ENCODE data around the gene TENM3.

Gene TENM3

DNA sequence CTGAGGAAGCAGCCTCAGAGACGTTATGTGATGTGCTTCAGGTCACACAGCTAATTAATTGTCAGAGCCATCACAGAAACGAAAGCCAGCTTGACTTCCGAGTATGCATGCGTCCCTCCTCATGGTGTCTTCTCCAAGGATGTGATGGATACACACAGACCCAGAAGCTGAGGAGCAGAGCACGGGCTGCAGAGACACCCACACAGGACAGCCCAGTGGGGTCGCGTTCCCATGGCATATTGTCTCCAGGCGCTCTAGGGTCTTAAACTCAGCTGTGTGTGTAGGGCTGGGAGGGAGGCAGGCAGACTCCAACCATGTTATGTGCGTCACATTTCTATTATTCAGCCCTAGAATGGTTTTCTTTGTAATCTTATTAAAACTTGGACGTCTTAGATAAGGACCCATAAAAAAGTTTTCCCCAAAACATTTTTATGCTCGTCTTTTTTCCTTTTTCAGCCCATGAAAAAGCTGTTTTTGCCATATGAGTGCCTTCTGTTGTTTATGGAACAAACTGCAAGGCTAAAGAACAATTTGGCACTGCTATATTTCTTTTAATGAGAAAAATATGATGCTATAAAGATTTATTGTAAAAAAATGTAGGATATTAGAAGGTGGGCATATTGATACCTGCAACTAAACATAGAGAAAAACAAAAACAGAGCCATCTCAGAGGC lies 48.5 kb downstream of the TENM3 start:
- no peak for DNase-seq

DNA sequence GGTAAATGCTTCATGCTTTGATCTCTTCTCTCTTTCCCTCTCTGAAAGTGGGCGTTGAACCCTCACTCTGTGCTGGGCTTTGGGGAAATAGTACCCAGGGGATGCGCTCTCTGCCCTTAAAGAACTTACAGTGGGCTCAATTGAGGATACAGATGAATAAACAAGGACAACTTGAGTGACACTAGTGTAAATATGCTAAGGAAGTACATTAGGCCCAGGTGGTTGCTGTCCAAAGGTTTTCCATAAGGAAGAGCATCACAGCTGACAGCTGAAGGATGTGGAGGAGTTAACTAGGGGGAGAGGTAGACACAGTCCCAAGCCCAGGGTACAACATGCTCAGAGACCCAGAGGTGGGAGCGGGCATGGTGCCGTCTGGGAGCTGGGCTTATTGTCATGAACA lies 49.4 kb downstream of the TENM3 start:
- DNase-seq, result no peak

DNA sequence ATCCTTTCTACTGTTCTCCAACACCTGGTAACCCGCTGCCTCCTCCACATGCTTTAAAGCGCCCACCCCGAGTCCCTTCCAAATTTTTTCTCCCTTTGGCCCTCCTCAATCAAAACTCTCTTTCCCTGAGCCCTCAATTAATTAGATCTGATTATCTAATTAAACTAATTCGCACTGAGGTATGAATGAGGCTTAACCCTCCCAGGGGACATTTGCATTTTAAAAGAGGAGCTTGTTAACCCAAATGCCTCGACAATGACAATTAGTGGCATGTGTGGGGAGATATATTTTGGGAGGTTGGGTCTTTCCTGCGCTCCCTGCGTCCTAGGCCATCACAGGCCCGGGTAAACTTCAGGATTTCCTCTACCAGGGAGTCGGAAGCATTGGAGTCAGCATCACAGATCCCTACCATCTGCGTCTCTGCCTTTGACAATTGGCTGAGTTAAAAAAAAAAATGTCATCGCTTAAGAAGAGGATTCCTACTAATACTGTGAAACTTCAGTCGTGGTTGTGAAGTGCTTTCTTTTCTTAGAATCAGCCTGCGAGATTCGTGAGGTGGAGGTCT lies 50.6 kb downstream of the TENM3 start:
- DNase-seq, result no peak

DNA sequence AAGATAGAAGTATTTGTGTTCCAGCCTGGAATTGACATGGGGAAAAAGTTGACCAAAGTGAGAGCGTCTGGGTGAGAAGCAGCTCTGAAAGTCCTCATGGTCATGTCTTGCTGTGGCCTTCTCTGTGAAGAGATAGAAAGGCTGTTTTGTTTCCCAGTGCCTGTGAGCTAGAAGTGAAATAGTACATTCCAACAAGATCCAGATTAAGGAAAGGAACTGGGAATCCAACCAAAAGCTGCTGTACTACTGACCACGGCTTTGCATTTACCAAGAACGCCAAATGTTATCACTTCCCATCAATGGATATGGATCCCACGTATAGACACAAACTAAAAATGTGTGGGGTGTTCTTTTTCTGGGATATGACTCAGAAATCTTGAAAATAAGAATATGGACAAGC lies 51.2 kb downstream of the TENM3 start:
- DNase-seq, result no peak

DNA sequence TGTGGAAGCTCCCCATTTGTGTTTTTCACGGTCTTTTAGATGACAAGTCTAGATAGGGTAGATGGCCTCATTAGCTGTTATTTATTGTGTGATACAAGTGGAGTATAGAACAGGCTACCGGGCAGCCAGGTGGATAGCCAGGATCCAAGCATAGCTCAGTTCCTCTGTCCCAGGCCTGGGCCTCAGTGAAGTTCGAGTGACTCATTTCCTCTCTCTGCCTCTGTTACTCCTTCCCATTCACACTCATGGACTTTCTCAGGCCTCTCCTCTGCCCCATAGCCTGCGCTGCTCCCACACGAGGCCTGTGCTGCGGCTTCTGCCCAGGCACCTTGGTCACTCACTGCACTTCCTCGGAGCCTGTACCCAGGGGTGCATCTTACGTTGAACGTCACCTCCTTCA lies 54.5 kb downstream of the TENM3 start:
- DNase-seq, result no peak

DNA sequence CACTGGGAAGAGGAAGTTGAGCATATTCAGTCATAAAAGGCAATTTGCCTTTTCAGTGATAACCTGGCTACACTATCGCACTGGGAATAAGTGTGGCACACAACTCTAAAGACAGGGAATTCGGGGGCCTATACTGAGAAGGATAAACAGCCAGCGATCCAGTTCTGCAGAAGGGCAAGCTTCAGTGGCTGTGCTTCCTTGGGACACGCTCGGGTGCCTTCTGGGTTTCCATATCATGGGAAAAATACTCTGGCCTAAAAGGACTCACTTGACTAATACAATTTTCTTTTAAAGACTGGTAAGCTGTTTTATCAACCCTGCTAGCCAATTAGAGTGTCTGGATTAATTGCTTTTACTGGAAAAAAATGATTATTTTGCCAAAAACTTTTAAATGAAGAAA lies 58.5 kb downstream of the TENM3 start:
- no peak for DNase-seq

DNA sequence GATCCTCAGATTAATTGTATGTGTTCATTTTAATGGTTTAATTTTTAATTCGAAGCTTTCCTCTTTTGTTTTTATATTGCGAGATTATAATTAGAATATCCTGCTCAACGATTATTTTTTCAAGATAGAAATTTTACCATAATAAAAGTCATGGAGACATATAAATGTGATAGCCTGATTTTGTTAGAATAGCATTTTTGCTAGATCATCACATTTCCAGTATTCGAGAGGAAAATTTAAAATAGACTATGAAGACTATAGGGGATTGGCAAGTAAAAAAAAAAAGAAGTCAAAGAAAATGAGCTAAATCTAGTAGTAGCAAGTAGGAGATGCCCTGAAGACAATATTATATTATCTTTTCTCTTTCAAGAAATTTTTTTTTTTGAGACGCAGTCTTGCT lies 60.6 kb downstream of the TENM3 start:
- DNase-seq, result no peak

DNA sequence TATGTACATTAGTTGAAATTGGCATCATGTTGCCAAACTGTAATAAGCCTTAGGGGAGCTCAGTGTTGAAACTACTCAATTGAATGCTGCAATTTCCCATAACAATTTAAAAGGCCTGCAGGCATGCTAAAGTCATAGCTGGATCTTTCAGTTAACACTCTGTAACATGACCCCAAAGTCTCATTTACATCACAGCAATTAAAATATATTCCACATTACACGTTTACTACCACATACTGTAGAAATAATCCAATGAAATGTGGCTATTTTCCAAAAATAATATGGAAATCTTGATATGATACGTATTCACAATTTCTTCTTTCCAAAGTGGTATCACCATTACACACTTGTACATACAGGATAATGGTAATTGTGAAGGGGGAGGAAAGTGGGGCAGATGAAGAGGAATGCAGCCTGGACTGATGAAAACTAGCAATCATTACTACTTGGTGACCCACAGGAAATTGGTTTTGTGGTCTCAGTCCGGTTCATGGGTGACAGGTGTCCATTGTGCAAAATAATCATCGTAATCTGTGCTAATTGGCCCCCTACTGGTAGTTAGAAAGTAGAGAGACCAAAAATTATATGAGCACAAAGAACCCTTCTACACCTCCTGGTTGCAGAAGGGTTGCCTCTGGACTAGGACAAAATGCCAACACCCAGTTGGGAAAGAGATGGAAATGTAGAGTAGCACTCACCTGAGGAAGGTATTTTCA lies 63.7 kb downstream of the TENM3 start:
- no peak for DNase-seq

DNA sequence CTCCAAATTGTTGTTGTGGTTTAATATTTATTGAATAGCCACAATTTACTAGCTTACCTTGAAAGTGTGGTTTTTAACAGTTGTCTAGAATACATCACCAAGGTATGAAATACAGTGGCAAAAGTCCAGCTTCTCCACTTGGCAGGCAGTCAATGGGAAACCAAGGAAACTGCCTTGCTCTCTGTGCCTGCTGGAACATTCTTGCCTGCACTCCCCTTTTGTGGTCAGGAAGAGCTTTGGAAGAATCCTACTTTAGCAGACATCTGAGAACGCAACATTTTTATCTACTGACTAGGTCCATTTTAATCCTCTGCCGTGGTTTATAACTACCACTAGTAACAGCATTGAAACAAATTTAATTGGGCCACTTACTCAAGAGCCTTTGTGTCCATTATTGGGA lies 64.5 kb downstream of the TENM3 start:
- no peak for DNase-seq

DNA sequence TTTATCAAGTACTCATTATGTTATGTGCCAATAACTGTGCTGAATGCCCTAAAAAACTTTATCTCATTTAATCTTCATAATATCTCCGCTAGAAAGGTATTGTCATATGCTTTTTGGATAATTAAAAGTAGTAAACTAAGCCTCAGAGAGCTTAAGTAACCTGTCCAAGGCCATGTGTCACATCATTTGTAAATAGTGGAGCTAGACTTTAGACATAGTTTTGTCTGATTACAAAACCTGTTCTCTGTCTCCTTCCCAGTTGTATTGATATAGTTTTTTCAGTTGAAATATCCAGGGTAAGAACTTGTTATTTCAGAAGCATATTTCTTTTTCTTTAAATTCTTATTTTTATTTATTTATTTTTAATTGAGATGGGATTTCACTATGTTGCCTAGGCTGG lies 66.7 kb downstream of the TENM3 start:
- DNase-seq, result no peak

DNA sequence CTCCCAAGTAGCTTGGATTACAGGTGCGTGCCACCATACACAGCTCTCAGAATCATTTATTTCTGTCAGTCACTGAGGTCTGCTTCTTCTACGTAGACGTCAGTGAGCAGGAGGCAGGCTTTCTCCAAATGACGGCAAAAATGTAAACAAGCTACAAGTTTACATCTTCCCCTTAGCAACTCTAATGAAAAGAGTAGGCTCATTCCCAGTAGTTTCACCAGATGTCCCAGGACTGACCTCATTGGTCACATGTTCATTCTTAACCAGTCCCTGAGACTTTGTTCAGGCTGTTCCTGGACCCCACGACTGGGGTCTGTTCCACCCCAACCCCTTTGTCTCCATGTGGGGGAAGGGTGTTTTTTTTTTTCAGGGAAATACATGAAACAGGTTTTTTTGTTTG lies 67.1 kb downstream of the TENM3 start:
- no peak for DNase-seq

DNA sequence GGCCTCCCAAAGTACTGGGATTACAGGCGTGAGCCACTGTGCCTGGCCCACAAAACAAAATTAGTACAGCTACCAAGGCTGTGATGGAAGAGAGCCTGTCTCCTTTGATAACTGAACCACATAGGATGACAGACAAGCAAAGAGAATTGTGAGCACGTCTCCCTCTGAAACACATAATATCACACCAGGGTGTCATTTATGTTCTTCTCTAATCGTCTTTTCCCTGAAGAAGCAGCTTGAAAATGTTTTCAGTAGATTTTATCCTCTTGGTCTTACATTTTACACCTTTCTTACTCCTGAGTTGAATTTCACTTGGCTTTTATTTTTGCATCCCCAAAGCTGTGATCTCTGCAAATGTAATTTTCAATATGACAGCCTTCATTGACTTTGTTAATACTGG lies 67.8 kb downstream of the TENM3 start:
- no peak for DNase-seq

DNA sequence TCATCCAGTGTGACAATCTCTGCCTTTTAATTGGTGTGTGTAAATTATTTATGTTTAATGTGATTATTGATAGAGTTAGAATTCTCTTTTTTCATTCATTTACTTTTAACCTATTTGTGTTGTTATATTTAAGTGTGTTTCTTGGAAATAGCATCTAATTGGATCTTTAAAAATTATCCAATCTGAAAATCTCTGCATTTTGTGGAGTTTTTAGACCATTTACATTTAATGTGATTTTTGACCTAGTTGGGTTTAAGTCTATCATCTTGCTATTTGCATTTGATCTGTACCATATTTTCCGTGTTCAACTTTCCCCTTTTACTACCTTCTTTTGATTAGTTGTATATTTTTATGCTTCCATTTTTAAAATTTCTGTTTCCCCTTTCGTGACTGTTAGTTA lies 71.3 kb downstream of the TENM3 start:
- DNase-seq, result no peak

DNA sequence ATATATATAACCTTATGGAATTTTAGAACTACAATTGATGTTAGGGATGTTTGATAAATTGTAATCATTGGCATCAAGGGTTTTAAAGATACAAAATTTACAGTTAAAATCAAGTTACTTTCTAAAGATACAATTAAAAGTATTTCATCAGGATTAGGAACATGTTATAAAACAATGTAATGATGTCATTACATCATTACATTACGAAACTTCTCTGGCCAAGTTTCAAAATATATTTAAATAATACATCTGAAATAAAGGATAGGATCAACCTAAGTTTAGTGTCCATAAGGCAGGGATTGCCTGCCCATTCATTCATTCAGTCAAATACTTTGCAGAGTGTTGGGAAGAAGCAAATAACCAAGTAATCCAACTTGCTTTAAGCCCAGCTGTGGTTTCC lies 75.1 kb downstream of the TENM3 start:
- no peak for DNase-seq

DNA sequence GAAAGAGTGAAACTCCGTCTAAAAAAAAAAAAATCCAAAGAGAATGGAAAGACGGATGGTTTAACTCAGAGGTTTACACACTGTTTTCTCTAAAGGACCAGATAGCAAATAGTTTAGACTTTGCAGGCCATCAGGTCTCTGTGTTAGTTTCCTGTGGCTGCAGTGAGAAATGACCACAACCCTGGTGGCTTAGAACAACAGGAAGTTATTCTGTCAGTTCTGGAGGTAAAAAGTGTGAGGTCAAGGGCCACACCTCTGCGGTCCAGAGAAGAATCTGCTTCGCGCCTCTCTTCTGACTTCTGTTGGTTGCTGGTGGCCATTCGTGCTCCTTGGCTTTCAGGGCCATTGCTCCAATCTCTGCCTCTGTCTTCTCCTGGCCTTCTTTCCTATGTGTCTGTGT lies 76.9 kb downstream of the TENM3 start:
- DNase-seq, result no peak

DNA sequence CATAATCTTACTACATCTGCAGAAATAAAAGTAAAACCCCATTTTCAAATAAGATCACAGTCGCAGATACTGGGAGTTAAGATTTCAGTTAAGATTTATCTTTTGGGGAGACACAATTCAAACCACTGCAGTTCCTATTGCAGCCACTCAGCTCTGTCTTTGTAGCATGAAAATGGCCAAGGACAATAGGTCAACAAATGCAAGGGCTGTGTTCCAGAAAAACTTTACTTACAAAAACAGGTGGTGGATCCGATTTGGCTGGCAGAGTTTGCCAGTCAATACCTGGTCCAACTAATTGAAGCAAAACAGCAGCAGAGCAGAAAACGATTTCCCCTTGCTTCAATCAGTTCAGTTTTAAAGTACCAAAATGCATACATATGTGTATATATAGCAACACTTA lies 77.4 kb downstream of the TENM3 start:
- DNase-seq, result no peak

DNA sequence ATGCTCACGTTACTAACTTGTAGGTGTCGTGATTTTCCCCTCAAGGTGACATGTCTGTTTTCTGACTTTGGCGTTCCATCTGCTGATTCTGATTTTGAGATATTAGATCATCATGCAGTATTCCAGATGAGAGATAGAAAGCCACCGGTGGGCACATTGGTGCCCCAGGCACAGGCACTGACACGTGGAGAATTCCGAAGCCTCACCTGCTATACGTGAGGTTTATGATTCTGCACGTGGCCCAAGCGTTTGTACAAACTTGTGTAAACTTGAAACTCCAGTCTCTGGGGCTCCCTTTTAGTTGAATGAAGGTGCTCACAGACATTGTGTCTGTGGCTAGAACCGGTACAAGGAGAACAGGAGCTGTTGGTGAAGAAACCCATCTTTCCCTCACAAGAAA lies 81.1 kb downstream of the TENM3 start:
- no peak for DNase-seq

DNA sequence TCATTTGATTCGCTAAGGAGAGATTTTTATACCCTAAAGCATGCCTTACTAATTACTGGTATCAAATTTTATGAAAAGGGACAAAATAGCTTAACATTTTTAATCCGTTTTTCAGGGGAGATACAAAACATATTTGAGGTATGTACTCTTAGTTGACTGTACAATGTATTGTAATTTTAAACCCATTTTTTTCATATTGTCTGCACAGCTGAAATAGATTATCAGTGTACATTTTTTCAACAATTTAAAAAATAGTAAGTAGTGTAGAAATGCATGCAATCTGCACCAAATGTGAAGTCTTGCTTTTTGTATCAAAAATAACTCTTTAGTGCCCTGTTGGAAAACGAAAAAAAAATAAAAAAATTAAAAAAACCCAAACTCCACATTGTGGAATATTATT lies 82.2 kb downstream of the TENM3 start:
- DNase-seq, result no peak

DNA sequence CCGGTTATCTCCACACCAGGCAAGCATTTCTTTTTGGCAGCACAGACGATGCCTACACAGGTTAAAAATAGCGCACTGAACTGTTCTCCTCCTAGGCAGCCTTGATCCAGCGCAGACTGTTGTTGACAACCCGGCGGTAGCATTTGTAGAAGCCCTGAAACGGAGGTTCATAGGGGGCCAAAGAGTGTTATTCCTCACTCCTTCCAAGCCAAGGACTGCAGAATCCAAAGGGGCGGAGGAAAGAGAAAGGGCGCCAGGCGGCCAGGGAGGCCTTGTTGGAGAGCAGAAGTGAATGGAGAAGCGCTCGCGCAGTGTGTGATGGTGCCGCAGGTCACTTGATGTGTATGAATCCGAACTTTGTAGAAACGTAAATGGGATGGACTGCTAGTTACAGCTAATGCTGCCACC lies 82.7 kb downstream of the TENM3 start:
- no peak for DNase-seq

DNA sequence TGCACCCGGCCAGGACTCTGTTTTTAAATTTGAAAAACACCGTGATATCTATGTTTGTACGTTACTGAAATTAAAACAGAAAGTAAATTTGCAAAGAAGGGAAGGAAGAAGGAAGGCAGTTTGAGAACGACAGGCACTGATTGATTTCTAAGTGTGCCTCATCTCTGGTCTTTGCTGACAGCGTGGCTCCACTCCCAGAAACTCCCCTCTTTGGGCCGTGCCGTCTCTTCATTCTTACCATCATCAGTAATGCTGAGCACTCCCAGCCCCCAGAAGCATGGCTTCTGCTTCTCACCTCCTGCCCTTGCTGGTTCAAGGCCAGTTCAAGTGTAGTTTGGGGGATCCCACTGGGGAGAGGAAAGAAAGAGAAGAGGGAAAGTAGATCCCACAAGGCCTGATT lies 85.3 kb downstream of the TENM3 start:
- DNase-seq, result no peak

DNA sequence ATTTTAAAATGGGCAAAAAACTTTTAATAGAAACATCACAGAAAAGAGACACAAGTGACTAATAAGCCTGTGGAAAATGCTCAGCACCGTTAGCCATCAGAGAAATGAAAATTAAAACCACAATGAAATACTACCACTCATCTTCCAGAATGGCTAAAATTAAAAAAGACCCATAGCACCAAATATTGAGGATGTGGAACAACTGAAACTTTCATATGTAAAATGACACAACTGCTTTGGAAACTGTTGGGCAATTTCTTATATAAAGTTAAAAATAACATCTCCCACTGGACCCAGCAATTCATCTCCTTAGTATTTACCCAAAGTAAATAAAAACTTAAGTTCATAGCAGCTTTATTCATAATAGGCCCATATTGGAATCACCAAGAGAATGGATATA lies 94.2 kb downstream of the TENM3 start:
- DNase-seq, result no peak

DNA sequence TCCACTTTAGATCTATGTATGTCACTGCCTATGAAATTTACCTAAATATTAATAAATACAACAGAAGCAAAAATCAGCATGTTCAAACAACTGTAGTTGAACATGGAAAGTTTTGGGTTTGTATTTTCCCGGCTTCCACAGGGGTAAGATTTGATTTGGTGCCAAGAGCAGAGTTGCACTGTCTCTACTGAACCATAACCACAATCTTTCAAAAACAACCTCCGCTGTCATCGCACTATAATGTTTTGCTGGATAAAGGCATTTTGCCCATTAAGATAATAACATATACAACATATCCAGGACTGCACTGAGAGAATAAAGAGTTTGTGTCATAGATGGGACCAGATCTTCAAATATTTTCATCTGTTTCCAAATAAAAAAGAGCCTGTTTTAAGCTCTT lies 94.9 kb downstream of the TENM3 start:
- DNase-seq, result no peak

DNA sequence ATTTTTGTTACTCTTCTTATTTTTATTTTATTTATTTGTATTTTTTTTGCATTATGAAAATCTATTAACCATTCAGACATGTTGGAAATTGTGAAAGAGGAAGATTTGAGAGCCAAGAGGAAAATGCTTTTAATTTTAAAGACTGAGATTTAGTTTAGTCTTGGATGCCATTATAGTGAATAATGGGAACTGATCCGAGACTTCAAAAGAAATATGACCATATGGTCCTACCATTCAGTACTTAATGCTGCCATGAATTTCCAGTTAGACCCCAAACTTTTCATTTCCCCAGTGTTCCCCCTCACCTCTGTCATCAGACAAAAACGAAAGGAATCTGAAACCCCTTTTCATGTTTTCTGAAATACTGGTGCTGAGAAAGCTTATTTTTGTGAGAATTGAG lies 95.5 kb downstream of the TENM3 start:
- no peak for DNase-seq

DNA sequence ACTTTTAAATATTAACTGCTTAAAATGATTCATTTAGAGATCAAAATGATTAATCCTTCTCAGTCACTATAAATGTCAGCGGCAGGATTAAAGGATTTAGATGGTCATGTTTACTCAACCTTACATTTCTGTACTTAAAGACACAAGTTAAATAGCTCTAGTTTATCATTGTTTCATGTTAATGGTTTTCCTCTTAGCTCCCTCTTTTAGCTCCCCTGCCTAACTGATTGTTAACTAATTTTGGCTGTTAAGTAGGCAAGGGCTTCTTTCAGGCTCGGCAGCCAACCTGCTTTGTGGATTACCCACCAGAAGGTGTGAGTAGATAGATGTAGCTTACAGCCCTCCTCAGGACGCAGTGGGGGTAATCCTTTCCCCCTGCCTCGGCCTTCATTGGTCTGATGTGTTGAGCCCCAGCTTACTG lies 96.0 kb downstream of the TENM3 start:
- no peak for DNase-seq

DNA sequence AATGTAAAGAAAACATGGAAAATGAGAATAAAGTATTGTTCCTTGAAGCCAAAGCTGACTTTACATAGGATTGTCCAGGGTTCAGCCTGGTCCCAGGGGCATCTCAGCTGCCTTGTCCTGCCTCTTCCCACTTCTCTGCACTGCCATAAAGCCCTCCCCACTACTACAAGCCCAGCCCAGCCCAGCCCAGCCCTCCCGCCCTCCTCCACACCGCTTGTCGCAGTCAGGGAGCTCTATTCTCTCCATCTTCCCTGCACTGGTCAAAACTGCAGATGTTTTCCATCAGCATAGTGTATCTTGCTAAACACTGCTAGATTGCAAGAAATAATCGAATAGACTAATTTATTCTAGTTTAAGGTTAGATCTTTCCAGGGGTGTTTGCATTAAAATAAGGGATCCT lies 100.3 kb downstream of the TENM3 start:
- no peak for DNase-seq
